CD14-positive monocyte (primary cell): Measurements from ENCODE around the gene RGN. TPM values are rescaled to one million over a fixed set of nuclear protein-coding genes. Genes with fewer than 3 reads are reported as not detected.

ENCODE experiments used
- DNase-seq, 3 donors: peaks; one replicate each; pipeline ENCODE4 v3.0.0-alpha.2; 2011 to 2022
- H2AFZ ChIP-seq: 2 replicates; pipeline ENCODE4 v1.6.0; 2012; ENCODE audit warnings: mild to moderate bottlenecking, low read depth, low read length, inconsistent platforms; ENCODE audit not compliant: insufficient read depth, poor library complexity, severe bottlenecking
- H3K27ac ChIP-seq, 2 donors: 1 replicate in 1 of 2; 2 replicates in 1 of 2; pipeline ENCODE4 v1.5.1; 2012 to 2013; ENCODE audit warnings: low read length in 2 of 2, control low read depth in 1 of 2, inconsistent platforms in 1 of 2, low read depth in 1 of 2, mild to moderate bottlenecking in 1 of 2
- H3K27me3 ChIP-seq, 2 donors: one replicate each; pipeline versions ENCODE4 v1.6.0 to v1.6.1; 2011 to 2013; ENCODE audit warnings: low read length in 2 of 2; ENCODE audit not compliant: control insufficient read depth in 2 of 2, insufficient read depth in 2 of 2
- H3K36me3 ChIP-seq, 2 donors: replicated peaks in 1 of 2; 1 replicate in 1 of 2; 2 replicates in 1 of 2; pipeline versions ENCODE4 v1.5.1 to v1.6.1; 2012 to 2013; ENCODE audit warnings: low read length in 2 of 2, control low read depth in 1 of 2, inconsistent platforms in 1 of 2, mild to moderate bottlenecking in 1 of 2; ENCODE audit not compliant: insufficient read depth in 2 of 2, control insufficient read depth in 1 of 2
- H3K4me1 ChIP-seq, 2 donors: 1 replicate in 1 of 2; 2 replicates in 1 of 2; pipeline versions ENCODE4 v1.5.1 to v1.6.1; 2012 to 2013; ENCODE audit warnings: low read length in 2 of 2, control low read depth in 1 of 2, inconsistent platforms in 1 of 2, mild to moderate bottlenecking in 1 of 2, moderate library complexity in 1 of 2; ENCODE audit not compliant: insufficient read depth in 2 of 2, control insufficient read depth in 1 of 2
- H3K4me2 ChIP-seq: replicated peaks from 2 replicates; pipeline ENCODE3; 2012; ENCODE audit warnings: low read length, moderate library complexity, mild to moderate bottlenecking; ENCODE audit not compliant: poor library complexity, severe bottlenecking; ENCODE audit errors: extremely low read depth
- H3K4me3 ChIP-seq, 3 experiments: fragments of 200-600 bp in 1 of 3; sonication (generic) in 1 of 3; replicated peaks in 1 of 3; 1 replicate in 2 of 3; 2 replicates in 1 of 3; pipeline ENCODE4 v1.5.1; 2011 to 2013; ENCODE audit warnings: low read length in 3 of 3, mild to moderate bottlenecking in 3 of 3, control low read depth in 2 of 3, low read depth in 2 of 3, inconsistent platforms in 1 of 3, moderate library complexity in 1 of 3
- H3K79me2 ChIP-seq: 2 replicates; pipeline ENCODE4 v1.6.0; 2012; ENCODE audit warnings: mild to moderate bottlenecking, control low read depth, inconsistent platforms, low read length, moderate library complexity; ENCODE audit not compliant: insufficient read depth
- H3K9ac ChIP-seq: 2 replicates; pipeline ENCODE4 v1.6.0; 2017; ENCODE audit warnings: low read length, mild to moderate bottlenecking; ENCODE audit not compliant: insufficient read depth, poor library complexity, severe bottlenecking
- H3K9me3 ChIP-seq, 2 donors: replicated peaks in 1 of 2; 1 replicate in 1 of 2; 2 replicates in 1 of 2; pipeline versions ENCODE4 v1.5.1 to v1.6.1; 2012 to 2013; ENCODE audit warnings: low read length in 2 of 2, control low read depth in 1 of 2; ENCODE audit not compliant: control insufficient read depth in 1 of 2, insufficient read depth in 1 of 2
- H4K20me1 ChIP-seq: 2 replicates; pipeline ENCODE4 v1.6.0; 2012; ENCODE audit warnings: mild to moderate bottlenecking, low read length, control low read depth, moderate library complexity; ENCODE audit not compliant: insufficient read depth
- H3K27ac Mint-ChIP-seq, 7 donors: one replicate each; pipeline ENCODE4 v1.8.0; 2020; ENCODE audit warnings: mild to moderate bottlenecking in 7 of 7, mixed read lengths in 7 of 7, moderate library complexity in 6 of 7, inconsistent platforms in 2 of 7
- H3K27me3 Mint-ChIP-seq, 3 donors: one replicate each; pipeline ENCODE4 v1.8.0; 2021 to 2022; ENCODE audit warnings: low read depth in 3 of 3, mild to moderate bottlenecking in 3 of 3, mixed read lengths in 3 of 3, moderate library complexity in 3 of 3, inconsistent platforms in 1 of 3
- H3K36me3 Mint-ChIP-seq, 2 donors: one replicate each; pipeline ENCODE4 v1.8.0; 2020; ENCODE audit warnings: mixed read lengths in 2 of 2, inconsistent platforms in 1 of 2, mild to moderate bottlenecking in 1 of 2
- H3K4me1 Mint-ChIP-seq: one replicate; pipeline ENCODE4 v1.8.0; 2020; ENCODE audit warnings: mild to moderate bottlenecking, mixed read lengths
- H3K4me3 Mint-ChIP-seq, 2 donors: one replicate each; pipeline ENCODE4 v1.8.0; 2020; ENCODE audit warnings: mild to moderate bottlenecking in 2 of 2, mixed read lengths in 2 of 2, moderate library complexity in 1 of 2
- H3K9me3 Mint-ChIP-seq, 7 donors: one replicate each; pipeline ENCODE4 v1.8.0; 2020 to 2022; ENCODE audit warnings: mixed read lengths in 7 of 7, mild to moderate bottlenecking in 6 of 7, moderate library complexity in 6 of 7, inconsistent platforms in 2 of 7
- WGBS: methylation state at CpG from one replicate; pipeline ENCODE4 v1.1.5; 2013; ENCODE audit warnings: missing lambda C conversion rate; ENCODE audit not compliant: insufficient coverage; 5-methylcytosine and 5-hydroxymethylcytosine counted together
- intact Hi-C, 2 donors: fragments of 100-400 bp; cut with micrococcal nuclease; formaldehyde crosslinking; loops; one replicate each; pipeline versions ENCODE4 v1.15.0 to v1.15.1; 2023
- polyA plus RNA-seq, 3 donors: library from polyadenylated mRNA; depleted of rRNA in 1 of 3; unstranded in 2 of 3; stranded (reverse) in 1 of 3; fragments of 300-500 nt in 2 of 3; fragments of >200 nt in 1 of 3; fragmentation: Illumina TruSeq in 2 of 3; gene quantifications; 1 replicate in 2 of 3; 2 replicates in 1 of 3; pipeline ENCODE4 v1.2.3, GENCODE V29; 2012 to 2021
- TF ChIP-seq, protein P1 (sequence below): fragments of 200-600 bp; IDR thresholded peaks from one replicate; pipeline ENCODE4 v1.8.0; 2022; ENCODE audit warnings: antibody characterized with exemption, mild to moderate bottlenecking

Gene RGN
- polyA plus RNA-seq, 3 donors, result not detected

DNA sequence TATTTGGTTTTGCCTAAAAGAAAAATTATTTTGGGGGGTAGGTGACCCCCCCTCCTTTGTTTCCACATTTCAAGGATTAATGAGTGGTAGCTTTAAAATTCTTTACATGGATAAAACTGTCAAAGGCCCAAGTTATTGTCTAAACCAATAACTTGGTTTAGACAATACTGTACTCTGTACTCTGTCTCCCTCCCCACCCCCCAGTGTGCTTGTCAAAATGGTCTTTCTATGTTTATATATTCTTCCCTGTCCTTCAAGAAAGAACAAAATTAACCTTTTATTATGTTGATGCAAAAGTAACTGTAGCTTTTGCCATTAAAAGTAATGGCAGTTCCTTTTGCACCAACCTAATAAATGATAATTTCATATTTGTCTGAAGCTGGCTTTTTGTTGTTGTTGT lies 9.5 kb upstream of the RGN start:
- Mint-ChIP-seq H3K36me3 (no peaks in the 10 kb centered on the region), H3K4me1 (peaks cover 2% of the 10 kb centered on the region), H3K9me3 (peaks cover 0 to 6% (median 0%) of the 10 kb centered on the region in 7 donors), H3K27me3 (peaks cover 0 to 11% (median 2%) of the 10 kb centered on the region in 3 donors), H3K4me3 (no peak overlapping the region), H3K27ac (no peak overlapping the region)
- no peaks in the 10 kb centered on the region for H3K79me2 ChIP-seq
- no peaks in the 10 kb centered on the region for H4K20me1 ChIP-seq
- intact Hi-C loops, result no loop called here
- H3K9ac ChIP-seq, result no peak overlapping the region
- peaks cover 0 to 6% of the 10 kb centered on the region in 2 donors for H3K27me3 ChIP-seq
- no peaks in the 10 kb centered on the region for H3K36me3 ChIP-seq
- no peak overlapping the region for H3K4me3 ChIP-seq
- DNase-seq, result no peak
- TF ChIP-seq, protein P1, sequence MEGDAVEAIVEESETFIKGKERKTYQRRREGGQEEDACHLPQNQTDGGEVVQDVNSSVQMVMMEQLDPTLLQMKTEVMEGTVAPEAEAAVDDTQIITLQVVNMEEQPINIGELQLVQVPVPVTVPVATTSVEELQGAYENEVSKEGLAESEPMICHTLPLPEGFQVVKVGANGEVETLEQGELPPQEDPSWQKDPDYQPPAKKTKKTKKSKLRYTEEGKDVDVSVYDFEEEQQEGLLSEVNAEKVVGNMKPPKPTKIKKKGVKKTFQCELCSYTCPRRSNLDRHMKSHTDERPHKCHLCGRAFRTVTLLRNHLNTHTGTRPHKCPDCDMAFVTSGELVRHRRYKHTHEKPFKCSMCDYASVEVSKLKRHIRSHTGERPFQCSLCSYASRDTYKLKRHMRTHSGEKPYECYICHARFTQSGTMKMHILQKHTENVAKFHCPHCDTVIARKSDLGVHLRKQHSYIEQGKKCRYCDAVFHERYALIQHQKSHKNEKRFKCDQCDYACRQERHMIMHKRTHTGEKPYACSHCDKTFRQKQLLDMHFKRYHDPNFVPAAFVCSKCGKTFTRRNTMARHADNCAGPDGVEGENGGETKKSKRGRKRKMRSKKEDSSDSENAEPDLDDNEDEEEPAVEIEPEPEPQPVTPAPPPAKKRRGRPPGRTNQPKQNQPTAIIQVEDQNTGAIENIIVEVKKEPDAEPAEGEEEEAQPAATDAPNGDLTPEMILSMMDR, result no peak
- H3K4me1 ChIP-seq, result no peaks in the 10 kb centered on the region
- H3K9me3 ChIP-seq, result no peaks in the 10 kb centered on the region
- no peak overlapping the region for H2AFZ ChIP-seq
- no peak overlapping the region for H3K4me2 ChIP-seq
- no peak overlapping the region for H3K27ac ChIP-seq

DNA sequence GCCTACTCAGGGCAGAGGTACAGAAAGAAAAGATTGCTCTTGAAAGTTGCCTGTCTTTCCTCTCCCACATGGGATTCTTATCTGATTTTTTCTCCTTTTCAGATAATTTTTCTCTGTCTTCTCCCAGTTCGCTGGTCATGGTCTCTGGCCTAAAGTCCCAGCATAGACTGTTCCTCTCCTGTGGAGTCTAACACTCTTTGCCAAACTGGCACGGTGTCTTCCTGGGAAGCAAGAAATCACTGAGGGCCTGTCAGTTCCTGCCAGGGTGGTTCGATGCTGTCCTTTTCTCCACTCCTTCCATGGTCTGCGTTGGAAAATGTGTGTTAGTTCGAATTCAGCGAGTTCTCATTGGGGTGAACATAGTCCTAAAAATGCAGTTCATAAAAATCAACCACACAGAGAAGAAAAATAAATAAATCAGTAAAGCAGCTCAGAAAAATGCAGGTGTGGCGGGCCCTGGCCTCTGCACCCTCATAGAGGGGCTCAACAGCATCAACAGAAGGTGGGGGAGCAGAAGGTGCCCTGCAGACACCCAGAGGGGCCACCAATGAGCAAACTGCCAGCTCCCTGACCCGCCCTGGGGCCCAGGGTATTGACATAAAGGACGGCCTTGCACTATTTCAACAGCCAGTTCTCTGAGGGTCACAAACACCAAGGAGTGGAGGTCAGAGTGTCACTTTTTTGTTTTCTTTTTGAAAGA lies 2.1 kb downstream of the RGN start:
- 84% methylated on average over 2 of the region's 9 CpGs for WGBS
- Histone ChIP-seq H3K4me2 (no peak overlapping the region), H3K79me2 (no peaks in the 10 kb centered on the region), H3K9ac (no peak overlapping the region), H3K9me3 (no peaks in the 10 kb centered on the region), H2AFZ (no peak overlapping the region), H4K20me1 (no peaks in the 10 kb centered on the region), H3K4me1 (no peaks in the 10 kb centered on the region), H3K36me3 (no peaks in the 10 kb centered on the region), H3K27me3 (no peaks in the 10 kb centered on the region), H3K27ac (no peak overlapping the region), H3K4me3 (no peak overlapping the region)
- Mint-ChIP-seq H3K27ac (no peak overlapping the region), H3K27me3 (peaks cover 2 to 27% (median 2%) of the 10 kb centered on the region in 3 donors), H3K4me1 (no peaks in the 10 kb centered on the region), H3K36me3 (no peaks in the 10 kb centered on the region), H3K4me3 (no peak overlapping the region), H3K9me3 (peaks cover 0 to 2% (median 0%) of the 10 kb centered on the region in 7 donors)
- intact Hi-C loops, result no loop called here
- TF ChIP-seq, protein P1, result no peak
- no peak for DNase-seq
